ENCODE results near the gene SH3BP4. TPM values are rescaled to one million over a fixed set of nuclear protein-coding genes. Genes with fewer than 3 reads are reported as not detected.

SH3BP4 gene
- total and polyA plus RNA-seq, 2 of the 13 experiments (the other 11 are each of a cell fraction or from before 2014, with no cell fraction given): 34.6 to 99.1 TPM

- TF ChIP-seq SIN3A (IDR thresholded peaks at IDR 0.05; ENCODE audit: borderline replicate concordance, low read depth, low read length): 0 out of 2 replicates have a peak, but pooled peaks have one; percentile 54
- peak; percentile 78 for TF ChIP-seq ASH2L (IDR thresholded peaks at IDR 0.05; ENCODE audit: insufficient read length, low read depth, low read length)
- peak; percentile 47; the same call in 1 of the 2 replicates for TF ChIP-seq KMT2A (CRISPR knock-in tag; IDR thresholded peaks at IDR 0.05)
- peak; percentile 57 for TF ChIP-seq HNF4A (CRISPR knock-in tag; IDR thresholded peaks at IDR 0.05)
- peak; percentile 56; the same call in 1 of the 2 replicates for TF ChIP-seq MIER2 (CRISPR knock-in tag; IDR thresholded peaks at IDR 0.05)
- peak; percentile 64; the same call in 1 of the 2 replicates for TF ChIP-seq SKIL (CRISPR knock-in tag; IDR thresholded peaks at IDR 0.05; ENCODE audit: borderline replicate concordance)
- TF ChIP-seq ZNF75D (CRISPR knock-in tag; IDR thresholded peaks at IDR 0.05; ENCODE audit: borderline replicate concordance): no peak
- TF ChIP-seq HDAC6 (IDR thresholded peaks at IDR 0.05; ENCODE audit: low read depth, low read length): no peak
- peak; percentile 37; the same call in 1 of the 2 replicates for TF ChIP-seq ARNT2 (CRISPR knock-in tag; IDR thresholded peaks at IDR 0.05; ENCODE audit: low read depth)
- TF ChIP-seq HMG20A (CRISPR knock-in tag; IDR thresholded peaks at IDR 0.05; ENCODE audit: borderline replicate concordance): peak; percentile 51; the same call in 1 of the 2 replicates
- TF ChIP-seq PCBP2 (optimal IDR thresholded peaks at IDR 0.05; ENCODE audit: low read depth, low read length, poor library complexity, severe bottlenecking): no peak
- TF ChIP-seq NFYB (CRISPR knock-in tag; IDR thresholded peaks at IDR 0.05): no peak
- no peak for TF ChIP-seq ZNF562 (CRISPR knock-in tag; IDR thresholded peaks at IDR 0.05; ENCODE audit: borderline replicate concordance)
- TF ChIP-seq SIX4 (CRISPR knock-in tag; IDR thresholded peaks at IDR 0.05): 0 out of 2 replicates have a peak, but pooled peaks have one; percentile 52
- no peak for TF ChIP-seq TIGD3 (CRISPR knock-in tag; IDR thresholded peaks at IDR 0.05; ENCODE audit: borderline replicate concordance)
- TF ChIP-seq ZNF589 (CRISPR knock-in tag; conservative IDR thresholded peaks at IDR 0.05): no peak
- peak; percentile 38 for TF ChIP-seq YY1 (IDR thresholded peaks at IDR 0.05; ENCODE audit: insufficient read depth, insufficient replicate concordance, low read depth, low read length)
- no peak; the same call in 1 of the 2 replicates for TF ChIP-seq MEIS2 (CRISPR knock-in tag; IDR thresholded peaks at IDR 0.05)
- TF ChIP-seq TFDP1 (CRISPR knock-in tag; IDR thresholded peaks at IDR 0.05; ENCODE audit: borderline replicate concordance): peak; percentile 24; the same call in 1 of the 2 replicates
- TF ChIP-seq FOSL2 (CRISPR knock-in tag; IDR thresholded peaks at IDR 0.05): peak; percentile 91
These were observed 29.6 kb downstream of the SH3BP4 start (continued) for GRCh38 chr2:234981197-234982095.

Data from HepG2 (cell line).